Hematopoietic multipotent progenitor cell treated with erythropoietin and hydrocortisone succinate and interleukin-3 and kit ligand, for 6 days (in vitro differentiated cells): Measurements from ENCODE around the gene SLC10A2.

Experiments used
- DNase-seq: peaks from one replicate; pipeline ENCODE4 v3.0.0-alpha.2; 2015

Gene SLC10A2

DNA sequence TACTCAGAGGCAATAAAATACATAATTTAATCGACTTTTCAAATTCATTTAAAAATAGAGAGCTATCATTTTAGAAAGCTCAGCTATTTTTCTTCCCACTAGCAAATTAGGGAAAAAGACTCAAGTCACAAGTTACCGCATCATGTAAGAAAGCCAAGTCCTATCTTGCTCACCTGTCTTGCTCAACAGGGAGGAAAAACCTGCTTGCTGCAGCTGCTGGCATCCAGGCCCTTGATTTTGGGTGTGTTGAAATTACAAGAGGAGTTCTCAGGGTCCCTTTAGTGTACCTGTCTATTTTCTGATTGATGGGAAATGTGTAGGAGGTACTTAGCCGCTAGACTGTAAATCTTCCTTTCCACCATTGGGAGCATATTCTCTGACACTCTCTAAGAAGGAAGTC lies 22.2 kb downstream of the SLC10A2 start:
- DNase-seq, result no peak

DNA sequence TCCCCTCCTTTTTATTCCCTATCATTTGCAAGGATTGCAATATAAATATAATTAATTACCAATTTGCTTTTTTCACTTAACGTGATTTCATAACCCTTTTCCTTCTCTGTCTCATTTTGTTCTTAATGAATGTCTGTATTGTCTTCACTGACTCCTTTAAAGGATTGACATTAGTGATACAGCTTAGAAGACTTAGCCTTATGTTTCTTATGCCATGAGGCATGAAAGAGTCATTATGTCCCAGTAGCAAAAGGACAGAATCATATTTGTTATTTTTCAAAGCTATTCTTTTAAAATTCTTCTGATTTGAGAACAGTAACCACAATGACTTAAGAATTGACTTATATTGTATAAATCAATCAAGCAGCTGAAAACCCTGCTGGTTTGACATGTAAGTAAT lies 26.2 kb downstream of the SLC10A2 start:
- DNase-seq, result no peak

DNA sequence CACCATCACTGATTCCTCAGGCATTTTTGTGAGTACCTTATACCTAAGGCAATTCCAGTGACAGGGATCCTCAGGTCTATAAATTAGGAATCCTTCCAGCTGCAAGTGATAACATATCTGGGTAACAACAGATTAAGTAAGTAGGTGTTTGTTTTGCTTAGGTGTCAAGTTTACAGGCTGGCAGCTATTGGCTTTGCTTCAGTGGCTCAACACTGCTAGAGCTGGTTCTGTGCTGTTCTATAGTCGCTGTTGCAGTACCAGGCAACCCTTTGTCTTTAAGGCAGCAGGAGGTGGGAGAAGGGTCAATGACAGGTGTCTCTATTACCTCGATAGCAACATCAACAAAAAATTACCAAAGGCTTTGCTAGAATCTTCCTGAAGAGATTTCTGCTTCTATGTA lies 27.0 kb downstream of the SLC10A2 start:
- DNase-seq, result no peak

DNA sequence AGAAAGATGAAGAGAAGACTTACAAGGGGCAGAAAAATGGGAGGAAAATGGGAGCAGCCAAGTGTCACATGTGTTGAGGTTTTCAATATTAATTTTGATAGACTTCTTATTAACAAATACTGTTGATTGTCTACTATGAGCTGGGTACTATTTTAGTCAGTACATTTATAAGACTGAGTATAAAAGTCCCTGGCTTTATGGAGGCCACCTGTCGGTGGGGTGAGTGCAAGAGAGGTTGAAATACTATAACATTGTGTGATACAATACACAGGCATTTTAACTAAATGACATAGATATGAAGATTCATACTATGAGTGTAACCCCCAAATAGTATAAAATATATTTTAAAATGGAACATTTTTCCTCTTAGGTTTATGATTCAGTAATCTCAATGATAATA lies 29.9 kb downstream of the SLC10A2 start:
- no peak for DNase-seq

DNA sequence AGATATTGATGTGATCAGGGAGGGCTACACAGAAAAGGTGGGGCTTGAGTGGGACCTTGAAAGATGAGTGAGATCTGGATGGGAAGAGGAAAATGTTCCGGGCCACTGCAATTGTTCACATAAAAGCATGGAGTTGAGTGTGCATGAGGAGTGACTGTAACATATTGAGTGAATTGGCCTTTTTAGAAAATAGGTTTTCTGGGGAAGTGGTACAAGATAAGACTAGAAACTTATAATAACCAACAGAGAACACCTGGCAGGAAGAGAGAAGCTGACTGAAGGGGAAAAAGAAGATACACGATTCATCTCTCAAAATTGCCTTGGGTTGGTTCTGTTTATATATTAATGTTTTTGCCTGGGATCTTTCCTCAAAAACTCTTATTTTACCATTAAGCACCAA lies 32.2 kb downstream of the SLC10A2 start:
- DNase-seq, result no peak

DNA sequence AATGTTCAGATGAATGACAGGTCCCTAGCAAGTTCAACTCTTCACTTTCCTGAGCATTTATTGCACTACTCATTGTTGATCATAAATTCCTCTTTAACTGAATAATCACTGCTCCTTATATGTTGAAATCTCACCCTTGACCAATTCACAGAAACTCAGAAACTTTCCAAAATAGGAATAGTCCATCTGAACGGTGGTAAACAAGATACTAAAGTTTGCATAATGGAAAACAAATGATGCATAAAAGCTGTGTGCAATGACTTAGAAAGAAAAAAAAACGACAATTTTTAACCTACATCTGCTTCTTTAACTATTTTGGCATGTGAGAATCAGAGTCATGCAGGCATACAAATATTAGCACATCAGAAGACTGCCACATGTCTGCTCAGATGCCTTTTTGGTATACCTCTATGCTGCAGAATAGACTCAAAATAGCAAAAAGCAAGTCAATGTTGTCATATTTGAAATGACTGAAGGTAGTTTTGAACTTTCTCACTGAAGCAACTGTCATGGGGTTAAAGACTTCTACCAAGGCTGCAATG lies 34.8 kb downstream of the SLC10A2 start:
- no peak for DNase-seq

DNA sequence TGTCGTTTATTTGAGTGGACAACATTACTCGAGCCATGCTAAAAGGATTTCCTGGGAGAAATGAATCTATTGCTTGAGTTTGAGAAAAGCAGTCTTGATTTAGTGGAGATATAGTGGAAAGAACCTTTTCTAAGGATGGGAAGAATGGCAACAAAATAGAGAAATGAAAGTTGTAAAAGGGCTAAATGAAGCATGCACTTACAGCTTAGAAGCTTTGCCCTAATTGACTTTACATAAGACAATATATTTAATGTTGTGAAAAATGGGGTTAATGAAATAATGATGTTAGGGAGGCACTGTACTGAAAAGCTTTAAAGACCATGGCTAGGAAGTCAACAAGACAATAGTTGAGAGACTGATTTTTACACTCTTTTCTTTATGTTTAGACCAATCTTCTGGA lies 35.4 kb downstream of the SLC10A2 start:
- DNase-seq, result no peak

DNA sequence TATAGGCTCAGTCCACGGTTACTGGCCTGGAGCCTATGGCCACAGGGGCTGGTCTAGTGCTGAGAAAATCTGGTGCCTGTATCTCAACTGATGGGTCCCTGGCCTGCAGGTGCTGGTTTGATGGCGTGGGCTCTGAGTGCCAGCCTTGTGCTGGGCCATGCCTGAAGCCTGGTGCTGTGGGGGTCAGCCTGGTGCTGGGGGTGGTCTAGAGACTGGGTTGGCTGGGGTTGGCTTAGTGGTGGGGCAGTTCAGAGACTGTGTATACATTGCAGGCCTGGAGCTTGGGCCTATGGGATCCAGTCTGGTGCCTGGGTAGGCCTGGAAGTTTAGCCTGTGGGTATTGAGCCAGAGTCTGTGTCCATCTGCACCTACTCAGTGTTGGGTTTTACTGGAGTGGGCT lies 36.4 kb downstream of the SLC10A2 start:
- DNase-seq, result no peak

DNA sequence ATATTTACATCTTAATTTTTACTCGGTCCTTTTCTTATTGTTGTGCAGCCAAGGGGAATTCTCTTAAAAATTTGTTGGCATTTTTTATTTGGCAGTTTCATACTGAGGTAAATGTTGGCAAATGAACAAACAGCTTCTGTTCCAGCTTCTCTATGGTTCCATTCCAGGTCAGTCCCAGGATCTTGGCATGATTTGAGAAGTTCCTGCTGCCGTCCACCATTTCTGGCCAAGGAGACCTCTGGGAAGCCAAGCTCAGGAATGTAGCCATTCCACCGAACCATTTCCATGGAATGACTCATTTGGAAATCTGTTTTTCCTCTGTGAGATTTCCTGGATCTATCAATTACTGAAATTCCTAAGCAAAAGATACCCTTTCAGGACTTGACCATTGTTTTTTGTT lies 43.9 kb downstream of the SLC10A2 start:
- DNase-seq, result no peak

DNA sequence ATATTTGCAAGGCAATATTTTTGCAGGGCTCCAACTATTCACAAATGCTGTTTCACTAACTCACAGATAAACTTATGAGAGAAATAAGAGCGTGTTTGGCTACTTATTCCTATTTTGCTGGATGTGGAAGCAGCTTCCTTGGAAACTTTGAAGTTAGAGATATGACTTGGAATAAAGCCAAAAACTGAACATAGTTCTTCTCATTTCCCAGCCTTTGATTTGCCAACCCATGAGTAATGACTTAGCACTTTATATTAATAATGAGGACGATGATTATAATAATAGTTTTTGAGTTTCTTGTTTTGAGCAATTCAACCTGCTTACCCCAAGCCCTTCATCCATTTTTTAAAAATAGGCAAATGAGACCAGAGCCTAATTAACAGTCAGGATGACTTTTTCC lies 47.7 kb downstream of the SLC10A2 start:
- no peak for DNase-seq

DNA sequence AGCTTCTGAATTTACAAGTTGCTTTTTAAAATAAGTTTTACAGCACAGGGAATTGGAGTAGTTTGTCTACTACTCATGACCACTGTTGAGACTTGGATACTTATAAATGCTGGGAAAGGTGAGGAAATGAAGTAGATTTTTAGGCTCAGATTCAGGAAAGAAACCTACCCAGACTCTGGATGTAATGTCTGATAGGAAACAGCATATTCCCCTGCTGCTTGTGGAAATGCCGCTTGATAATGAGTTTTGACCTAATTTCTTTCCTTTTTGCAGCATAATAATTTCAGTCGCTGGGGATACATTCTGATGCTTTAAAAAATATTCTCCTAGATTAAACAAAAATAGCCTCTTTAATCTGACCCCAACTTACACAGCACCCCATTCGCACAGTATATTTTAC lies 53.6 kb downstream of the SLC10A2 start:
- DNase-seq, result no peak

DNA sequence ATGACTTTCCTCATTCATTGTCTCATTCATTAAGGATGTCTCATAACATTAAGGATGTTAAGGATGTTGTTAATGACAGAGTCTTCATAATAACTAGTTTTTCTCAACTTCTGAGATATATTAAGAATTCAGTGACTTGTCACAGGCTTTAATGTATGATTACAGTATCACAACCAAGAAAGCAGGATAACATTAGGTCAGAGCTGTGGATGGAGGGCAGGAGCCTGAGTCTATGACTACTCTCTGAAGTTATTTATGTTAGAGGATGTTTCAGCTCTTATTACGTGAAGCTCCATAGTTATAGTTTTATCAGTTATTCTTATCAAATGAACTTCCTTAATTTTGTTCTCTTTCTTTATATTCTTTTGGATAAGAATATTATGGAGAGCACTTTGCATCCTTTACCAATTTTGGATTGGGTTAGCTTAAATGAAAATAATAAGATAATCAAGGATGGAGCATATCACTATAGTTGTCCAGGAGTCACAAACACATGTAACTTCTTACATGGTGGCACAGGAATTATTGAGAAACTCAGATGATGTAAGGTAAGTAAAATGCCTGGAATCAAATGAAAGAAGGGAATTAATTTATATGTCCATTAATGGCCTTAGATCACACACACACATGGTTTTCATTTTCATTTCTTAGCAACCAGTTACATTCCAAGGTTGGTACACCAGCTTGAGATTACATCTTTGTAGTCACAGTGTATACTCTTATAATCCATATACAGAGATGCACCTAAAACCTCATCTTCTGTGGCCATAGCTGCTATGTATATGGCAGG lies 57.0 kb downstream of the SLC10A2 start:
- no peak for DNase-seq

DNA sequence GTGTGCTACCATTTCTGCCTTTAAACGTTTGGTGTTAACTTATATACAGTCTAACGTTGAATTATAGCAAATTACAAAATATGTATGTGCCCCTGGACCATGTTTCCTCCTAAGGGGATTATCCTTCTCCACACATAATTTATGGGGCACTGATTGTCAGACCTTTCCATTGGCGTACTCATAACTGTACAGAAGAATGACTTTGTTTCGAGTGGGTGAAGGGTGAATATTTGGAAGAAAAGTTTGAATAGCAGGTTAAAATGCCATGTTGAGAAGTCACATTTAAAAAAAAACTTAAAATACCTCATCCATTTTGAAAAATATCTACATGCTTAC lies 58.8 kb downstream of the SLC10A2 start:
- no peak for DNase-seq

DNA sequence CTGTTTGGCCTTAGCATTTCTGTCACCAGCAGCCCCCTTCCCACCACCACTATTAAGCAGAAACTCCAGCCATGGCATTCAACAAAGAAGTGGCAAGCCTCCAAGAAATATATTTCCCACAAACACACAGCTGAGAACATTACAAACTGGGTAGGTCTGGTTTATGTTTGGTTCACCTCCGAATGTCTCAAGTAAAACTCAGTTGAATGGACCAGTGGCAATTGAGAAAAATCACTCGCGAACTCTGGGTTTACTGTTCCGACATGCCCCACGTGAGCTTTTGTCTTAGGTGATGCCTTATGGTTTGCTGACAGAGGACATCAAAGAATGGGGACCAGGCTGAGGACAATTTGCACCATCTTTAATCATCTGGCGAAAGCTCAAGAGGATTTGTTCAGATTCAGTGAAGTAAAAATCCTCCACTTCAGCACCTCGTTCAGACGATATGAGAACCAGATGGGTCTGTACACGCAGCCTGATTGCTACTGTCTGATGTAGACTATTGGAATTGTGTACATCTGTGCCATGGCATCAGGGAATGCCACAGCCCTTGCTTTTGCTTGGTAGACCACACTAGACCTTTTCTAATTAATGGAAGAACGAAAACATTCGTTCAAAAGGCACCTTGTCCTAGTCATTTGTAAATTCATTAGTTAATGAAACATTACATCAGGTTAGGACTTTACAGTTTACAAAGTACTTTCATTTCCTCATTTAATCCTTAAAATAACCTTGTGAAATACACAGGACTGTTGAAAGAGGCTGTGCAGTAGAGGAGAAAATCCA lies 59.4 kb downstream of the SLC10A2 start:
- no peak for DNase-seq

DNA sequence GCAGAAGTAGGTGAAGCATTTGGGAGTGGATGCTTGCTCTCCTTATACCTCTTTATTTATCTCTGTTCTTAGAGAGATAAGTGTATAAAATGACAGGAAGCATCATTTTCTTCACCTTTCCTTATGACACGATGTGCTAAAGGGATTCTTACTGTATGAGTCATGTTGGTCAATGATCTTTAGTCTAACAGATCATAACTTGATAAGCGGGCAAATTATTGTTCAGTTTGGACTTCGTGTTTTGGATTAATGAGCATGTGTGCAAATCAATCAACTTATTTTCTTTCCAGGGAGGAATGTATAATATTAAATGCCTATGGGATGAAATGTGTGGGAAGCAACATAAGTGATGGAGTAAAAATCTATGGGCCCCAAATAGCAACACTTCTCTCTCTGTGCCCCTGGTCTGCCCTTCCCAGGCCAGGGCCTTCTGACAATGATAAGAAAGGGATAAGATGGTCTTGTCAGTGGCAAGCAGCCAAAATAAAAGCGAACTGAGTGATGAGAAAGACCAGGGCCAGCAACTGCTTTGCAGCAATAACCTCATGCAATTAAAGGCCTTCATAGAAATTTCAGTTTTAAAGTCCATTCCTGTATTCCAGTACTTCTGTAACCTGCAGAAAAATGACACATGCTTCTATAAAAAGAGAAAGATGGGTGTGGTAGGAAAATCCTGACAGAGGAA lies 61.4 kb downstream of the SLC10A2 start:
- no peak for DNase-seq

DNA sequence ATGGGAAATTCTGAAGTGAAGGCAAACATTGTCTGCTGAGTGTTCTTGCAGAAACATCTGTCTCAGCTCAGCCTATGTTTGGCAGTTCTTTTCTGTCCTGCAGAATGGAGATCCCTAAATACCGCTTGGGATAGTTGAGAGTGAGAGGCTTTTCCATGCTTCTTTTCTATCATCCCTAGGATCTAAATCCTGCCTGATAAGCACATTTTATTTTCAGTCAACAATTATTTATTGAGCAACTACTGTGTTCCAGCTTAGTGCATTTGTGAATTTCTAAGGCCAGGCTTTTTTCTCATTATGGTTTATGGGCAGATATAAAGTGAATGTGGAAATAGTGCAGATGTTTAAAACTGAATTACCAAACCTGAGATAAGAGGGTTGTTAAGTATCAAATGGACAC lies 62.6 kb downstream of the SLC10A2 start:
- DNase-seq, result no peak

DNA sequence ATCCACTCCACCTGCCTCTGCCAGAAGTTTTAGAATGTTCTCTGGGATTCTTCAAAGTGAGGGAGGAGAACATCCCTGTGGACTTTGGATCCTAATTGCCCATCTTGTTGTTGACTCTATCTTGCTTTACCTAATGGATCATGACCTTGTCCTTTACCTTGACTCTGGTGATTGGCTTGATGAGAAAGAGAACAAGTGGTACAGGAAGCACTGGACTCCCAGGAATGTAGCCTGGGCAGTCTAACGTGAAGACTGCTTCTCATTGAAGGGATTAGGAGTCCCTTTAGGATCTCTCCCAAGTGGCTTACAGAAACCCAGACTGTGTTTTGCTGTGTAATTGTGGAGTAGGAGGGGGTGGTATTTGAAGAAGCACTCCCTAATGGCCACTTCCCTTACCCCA lies 63.9 kb downstream of the SLC10A2 start:
- DNase-seq, result no peak

DNA sequence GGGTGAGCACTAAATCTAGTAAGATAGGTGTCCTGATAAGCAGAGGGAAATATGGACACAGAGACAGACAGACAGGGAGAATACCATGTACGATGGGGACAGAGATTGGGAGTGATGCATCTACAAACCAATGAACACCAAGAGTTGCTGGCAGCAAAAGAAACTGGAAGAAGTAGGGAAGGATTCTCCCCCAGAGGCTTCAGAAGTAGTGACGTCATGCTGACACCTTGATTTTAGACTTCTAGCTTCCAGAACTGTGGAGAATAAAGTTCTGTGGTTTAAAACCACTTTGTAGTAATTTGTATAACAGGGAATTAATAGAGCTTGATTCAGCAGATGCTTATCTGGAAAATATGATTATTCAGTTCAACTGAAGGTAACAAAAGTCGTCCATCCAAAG lies 66.1 kb downstream of the SLC10A2 start:
- no peak for DNase-seq

DNA sequence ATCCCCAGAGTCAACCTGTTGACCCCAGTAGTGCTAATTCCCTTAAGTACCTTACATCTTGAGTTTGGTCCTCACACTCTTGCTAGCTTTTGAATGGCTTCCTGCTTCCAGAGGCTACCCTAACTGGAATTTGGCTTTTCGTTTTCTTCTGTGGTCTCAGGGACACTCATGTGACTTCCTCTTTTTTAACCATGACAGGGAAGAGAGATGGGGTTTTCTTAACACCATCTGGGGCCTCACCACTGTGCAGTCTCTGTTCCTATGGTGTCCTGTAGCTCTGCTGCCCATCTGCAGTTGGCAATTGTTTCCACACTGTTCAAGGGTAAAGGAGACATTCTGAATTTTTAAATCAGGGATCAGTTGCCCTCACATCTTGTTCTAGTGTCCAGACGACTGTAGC lies 66.7 kb downstream of the SLC10A2 start:
- peak; percentile 27 for DNase-seq
